ENCODE measurements around the gene CBX8. TPM values are rescaled to one million over a fixed set of nuclear protein-coding genes. Genes with fewer than 3 reads are reported as not detected.

Gene CBX8
- total RNA-seq, 1 donor from 2014 or later = 1.1 TPM

GRCh38 chr17:79825580-79825921 is 28.7 kb upstream of the CBX8 start:
- no peak for DNase-seq (ENCODE audit: low spot score in 2 of 2)
- no peaks in the 10 kb centered on the region for H3K27me3 ChIP-seq
- H3K9me3 ChIP-seq = no peaks in the 10 kb centered on the region
- no peaks in the 10 kb centered on the region for H3K4me1 ChIP-seq
- H3K36me3 ChIP-seq = no peaks in the 10 kb centered on the region
- no peak for TF ChIP-seq CTCF (IDR thresholded peaks at IDR 0.05)
- intact Hi-C loops (cut with DNase I) = no loop called here
- no peak overlapping the region for H3K27ac ChIP-seq
- no peak overlapping the region for H3K4me3 ChIP-seq

- DNase-seq (ENCODE audit: low spot score in 2 of 2) = no peak
- H3K4me1 ChIP-seq = no peaks in the 10 kb centered on the region
- H3K36me3 ChIP-seq = no peaks in the 10 kb centered on the region
- no peaks in the 10 kb centered on the region for H3K27me3 ChIP-seq
- no peak overlapping the region for H3K27ac ChIP-seq
- TF ChIP-seq CTCF (IDR thresholded peaks at IDR 0.05) = no peak
- no peaks in the 10 kb centered on the region for H3K9me3 ChIP-seq
- intact Hi-C loops (cut with DNase I) = no loop called here
- no peak overlapping the region for H3K4me3 ChIP-seq
Observed at GRCh38 chr17:79824893-79825579, 28.2 kb upstream of the CBX8 start.

- no peak overlapping the region for H3K4me3 ChIP-seq
- H3K4me1 ChIP-seq = no peaks in the 10 kb centered on the region
- H3K27me3 ChIP-seq = no peaks in the 10 kb centered on the region
- intact Hi-C loops (cut with DNase I) = no loop called here
- no peaks in the 10 kb centered on the region for H3K36me3 ChIP-seq
- DNase-seq (ENCODE audit: low spot score in 2 of 2) = no peak
- H3K27ac ChIP-seq = no peak overlapping the region
- TF ChIP-seq CTCF (IDR thresholded peaks at IDR 0.05) = no peak
- no peaks in the 10 kb centered on the region for H3K9me3 ChIP-seq
Observed at GRCh38 chr17:79824234-79824633, 27.4 kb upstream of the CBX8 start.

GRCh38 chr17:79822583-79823124 is 25.8 kb upstream of the CBX8 start:
- no peak for DNase-seq (ENCODE audit: low spot score in 2 of 2)
- H3K36me3 ChIP-seq = no peaks in the 10 kb centered on the region
- no peaks in the 10 kb centered on the region for H3K9me3 ChIP-seq
- intact Hi-C loops (cut with DNase I) = no loop called here
- no peak for TF ChIP-seq CTCF (IDR thresholded peaks at IDR 0.05)
- no peaks in the 10 kb centered on the region for H3K4me1 ChIP-seq
- no peaks in the 10 kb centered on the region for H3K27me3 ChIP-seq
- H3K4me3 ChIP-seq = no peak overlapping the region
- no peak overlapping the region for H3K27ac ChIP-seq

- Histone ChIP-seq H3K9me3 (no peaks in the 10 kb centered on the region), H3K4me1 (no peaks in the 10 kb centered on the region), H3K36me3 (no peaks in the 10 kb centered on the region), H3K4me3 (no peak overlapping the region), H3K27me3 (no peaks in the 10 kb centered on the region), H3K27ac (no peak overlapping the region)
- intact Hi-C loops (cut with DNase I) = no loop called here
- no peak for DNase-seq (ENCODE audit: low spot score in 2 of 2)
- no peak for TF ChIP-seq CTCF (IDR thresholded peaks at IDR 0.05)
Observed at GRCh38 chr17:79821331-79822095, 24.6 kb upstream of the CBX8 start.

Measured in ascending aorta (tissue), 2 donors.